GM10248 (cell line): ENCODE data around the gene CCNI.

Source experiments
- CTCF ChIA-PET: fragments of 300-600 bp; sonication (Branson Sonifier 250); formaldehyde crosslinking; extraction: SDS; loops from one replicate; lab custom pipeline; 2021; ENCODE audit warnings: antibody characterized with exemption; lab: Yijun Ruan, JAX
- POLR2A ChIA-PET: fragments of 350-650 bp; sonication (Branson Sonifier 250); formaldehyde crosslinking; extraction: SDS; loops from one replicate; lab custom pipeline; 2020; ENCODE audit warnings: antibody characterized with exemption; lab: Yijun Ruan, JAX
- DNase-seq: peaks from one replicate; pipeline ENCODE4 v3.0.0; 2012; ENCODE audit errors: extremely low spot score
- CTCF ChIP-seq: IDR thresholded peaks from 2 replicates; pipeline ENCODE4 v1.5.1; 2012; ENCODE audit warnings: mild to moderate bottlenecking, low read depth; ENCODE audit errors: extremely low read depth, missing control alignments, control extremely low read depth

CCNI gene

GRCh38 chr4:77014256-77014655, 61.5 kb downstream of the CCNI start:
- DNase-seq: no peak
- CTCF ChIA-PET: interaction anchor here (1.0 kb wide), 1 partner anchor 20 kb away, joined by 3 read pairs; no protein-coding TSS in a partner anchor
- no peak for TF ChIP-seq CTCF
- POLR2A ChIA-PET: no interaction called here

- no peak for DNase-seq
- POLR2A ChIA-PET: no interaction called here
- TF ChIP-seq CTCF: no peak
- CTCF ChIA-PET: interaction anchor here (2.1 to 2.4 kb wide), 2 partner anchors 17 to 19 kb away, joined by 6 read pairs; no protein-coding TSS in a partner anchor
Measured at GRCh38 chr4:77012726-77013125, 63.1 kb downstream of the CCNI start.

- CTCF ChIA-PET: interaction anchor here (1.1 to 2.4 kb wide), 3 partner anchors 9 to 193 kb away, joined by 3 to 6 read pairs (median 3); no protein-coding TSS in a partner anchor
- POLR2A ChIA-PET: no interaction called here
- no peak for DNase-seq
Measured at GRCh38 chr4:77010841-77011354, 64.9 kb downstream of the CCNI start.

GRCh38 chr4:77009511-77010115, 66.2 kb downstream of the CCNI start:
- ChIA-PET CTCF (interaction anchor here (1.3 to 7.9 kb wide), 3 partner anchors 15 to 194 kb away, joined by 3 to 60 read pairs (median 6); no protein-coding TSS in a partner anchor), POLR2A (interaction anchor here (0.7 kb wide), 1 partner anchor 65 kb away, joined by 3 read pairs; no protein-coding TSS in a partner anchor)
- DNase-seq: no peak
- no peak for TF ChIP-seq CTCF

More at GRCh38 chr4:77010841-77011354, 64.9 kb downstream of the CCNI start:
- no peak for TF ChIP-seq CTCF

- DNase-seq: peak; percentile 29
- TF ChIP-seq CTCF: no peak
- ChIA-PET CTCF (interaction anchor here (1.1 to 7.9 kb wide), 3 partner anchors 12 to 21 kb away, joined by 3 to 60 read pairs (median 3); no protein-coding TSS in a partner anchor), POLR2A (interaction anchor here (0.8 kb wide), 1 partner anchor 55 kb away, joined by 3 read pairs; no protein-coding TSS in a partner anchor)
Measured at GRCh38 chr4:77007358-77008230, 68.2 kb downstream of the CCNI start.

GRCh38 chr4:77006753-77007353, 68.9 kb downstream of the CCNI start:
- CTCF ChIA-PET: interaction anchor here (0.6 to 7.9 kb wide), 5 partner anchors 9 to 38 kb away, joined by 3 to 60 read pairs (median 3); no protein-coding TSS in a partner anchor
- no peak for DNase-seq
- POLR2A ChIA-PET: interaction anchor here (0.8 kb wide), 1 partner anchor 54 kb away, joined by 3 read pairs; no protein-coding TSS in a partner anchor
- TF ChIP-seq CTCF: no peak
